Fibroblast of skin of right biceps (primary cell): ENCODE measurements around the gene LRRC2.
"Not testable (repeated sequence)": the region's sequence is repeated elsewhere in the genome, so short reads cannot be mapped to it uniquely, and the experiment has no call there.

Experiments used
- DNase-seq: peaks from one replicate; pipeline ENCODE4 v3.0.0-alpha.2; 2013

The LRRC2 gene

GRCh38 chr3:46522201-46522600, 43.9 kb downstream of the LRRC2 start:
- DNase-seq: not testable (repeated sequence)

GRCh38 chr3:46521096-46521495, 45.0 kb downstream of the LRRC2 start:
- DNase-seq: no peak

DNA sequence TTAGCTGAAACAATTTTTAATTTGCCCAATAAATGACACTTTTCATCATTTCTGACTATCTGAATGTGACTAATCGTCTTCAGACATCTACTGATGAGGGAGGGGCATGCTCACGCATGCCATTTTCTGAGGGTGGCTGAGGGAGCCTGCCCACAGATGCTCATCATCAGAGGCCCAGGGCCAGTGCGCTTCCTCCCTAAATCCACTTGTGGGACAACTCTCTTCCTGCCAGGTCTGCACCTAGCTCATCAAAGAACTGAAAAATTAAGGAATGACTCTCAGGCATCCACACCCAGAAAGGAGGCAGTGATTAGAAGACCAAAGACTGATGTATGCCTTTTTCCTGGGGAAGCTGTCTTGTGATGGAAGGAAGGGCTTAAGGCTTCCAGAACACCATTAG, 45.6 kb downstream of the LRRC2 start:
- no peak for DNase-seq

- no peak for DNase-seq
Observed at GRCh38 chr3:46519952-46520351, 46.1 kb downstream of the LRRC2 start.

- DNase-seq: no peak
Observed at GRCh38 chr3:46517784-46518181, 48.3 kb downstream of the LRRC2 start.

- peak; percentile 79 for DNase-seq
Observed at GRCh38 chr3:46517016-46517783, 48.9 kb downstream of the LRRC2 start.

- no peak for DNase-seq
Observed at GRCh38 chr3:46516521-46516920, 49.6 kb downstream of the LRRC2 start.

GRCh38 chr3:46512191-46512749, 53.8 kb downstream of the LRRC2 start:
- no peak for DNase-seq

- DNase-seq: no peak
Observed at GRCh38 chr3:46509661-46510187, 56.4 kb downstream of the LRRC2 start.

DNA sequence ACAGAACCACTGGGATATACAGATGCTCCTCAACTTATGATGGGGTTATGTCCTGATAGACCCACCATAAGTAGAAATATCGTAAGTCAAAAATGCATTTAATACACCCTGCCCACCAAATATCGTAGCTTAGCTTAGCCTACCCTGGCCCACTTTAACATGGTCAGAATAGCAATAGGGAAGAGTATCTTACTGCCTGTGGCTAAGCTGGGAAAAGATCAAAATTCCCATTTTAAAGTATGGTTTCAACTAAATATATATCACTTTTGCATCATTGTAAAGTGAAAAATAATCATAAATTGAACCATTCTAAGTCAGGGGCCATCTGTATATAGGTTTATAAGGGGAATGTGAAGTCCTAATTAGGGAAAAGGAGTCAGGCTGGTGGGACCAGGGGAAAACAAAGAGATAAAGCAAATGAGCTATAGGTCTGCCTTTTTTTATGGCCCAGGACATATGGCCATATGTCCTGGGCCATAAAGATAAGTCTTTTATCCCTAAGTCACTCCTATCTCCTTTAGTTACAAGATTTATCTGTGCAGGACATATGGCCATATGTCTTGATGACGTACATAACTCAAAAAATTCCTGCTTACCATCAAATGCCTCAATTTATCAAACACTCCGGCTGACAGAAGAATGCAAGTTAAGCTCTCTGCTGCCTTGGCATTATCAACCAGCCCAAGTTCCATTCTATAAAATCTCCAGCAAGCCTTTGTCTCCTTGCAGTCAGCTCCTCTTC, 57.1 kb downstream of the LRRC2 start:
- DNase-seq: no peak

DNA sequence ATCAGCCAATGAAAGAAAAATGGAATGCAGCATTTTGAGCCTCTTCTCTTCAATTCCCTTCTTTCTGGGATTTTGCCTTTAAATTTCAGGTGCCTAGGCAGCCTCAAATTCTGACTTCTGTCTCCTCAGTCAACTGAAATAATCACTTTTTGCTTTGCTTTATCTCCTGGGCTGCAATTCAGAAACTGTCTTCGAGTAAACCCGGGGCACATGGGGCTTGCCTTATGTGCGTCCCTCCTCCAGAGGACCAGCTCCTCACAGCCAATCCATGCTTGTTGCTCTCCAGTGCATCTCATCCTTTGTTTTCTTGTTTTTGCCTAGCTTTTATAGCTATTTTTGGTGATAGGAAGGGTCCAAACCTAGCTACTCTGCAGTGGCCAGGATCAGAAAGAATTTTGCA, 59.6 kb downstream of the LRRC2 start:
- DNase-seq: no peak

GRCh38 chr3:46505953-46506352, 60.1 kb downstream of the LRRC2 start:
- no peak for DNase-seq

DNA sequence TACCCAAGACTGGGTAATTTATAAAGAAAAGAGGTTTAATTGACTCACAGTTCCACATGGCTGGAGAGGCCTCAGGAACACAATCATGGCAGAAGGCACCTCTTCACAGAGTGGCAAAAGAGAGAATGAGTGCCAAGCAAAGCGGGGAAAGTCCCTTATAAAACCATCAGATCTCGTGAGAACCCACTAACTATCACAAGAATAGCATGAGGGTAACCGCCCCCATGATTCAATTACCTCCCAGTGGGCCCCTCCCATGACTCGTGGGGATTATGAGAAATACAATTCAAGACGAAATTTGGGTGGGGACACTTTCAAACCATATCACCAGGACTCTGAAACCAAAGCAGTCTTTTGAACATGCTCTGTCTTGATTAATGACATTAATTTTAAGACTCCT, 61.3 kb downstream of the LRRC2 start:
- DNase-seq: no peak

GRCh38 chr3:46503200-46503874, 62.8 kb downstream of the LRRC2 start:
- DNase-seq: no peak

- peak; percentile 45 for DNase-seq
Observed at GRCh38 chr3:46501702-46502101, 64.4 kb downstream of the LRRC2 start.

DNA sequence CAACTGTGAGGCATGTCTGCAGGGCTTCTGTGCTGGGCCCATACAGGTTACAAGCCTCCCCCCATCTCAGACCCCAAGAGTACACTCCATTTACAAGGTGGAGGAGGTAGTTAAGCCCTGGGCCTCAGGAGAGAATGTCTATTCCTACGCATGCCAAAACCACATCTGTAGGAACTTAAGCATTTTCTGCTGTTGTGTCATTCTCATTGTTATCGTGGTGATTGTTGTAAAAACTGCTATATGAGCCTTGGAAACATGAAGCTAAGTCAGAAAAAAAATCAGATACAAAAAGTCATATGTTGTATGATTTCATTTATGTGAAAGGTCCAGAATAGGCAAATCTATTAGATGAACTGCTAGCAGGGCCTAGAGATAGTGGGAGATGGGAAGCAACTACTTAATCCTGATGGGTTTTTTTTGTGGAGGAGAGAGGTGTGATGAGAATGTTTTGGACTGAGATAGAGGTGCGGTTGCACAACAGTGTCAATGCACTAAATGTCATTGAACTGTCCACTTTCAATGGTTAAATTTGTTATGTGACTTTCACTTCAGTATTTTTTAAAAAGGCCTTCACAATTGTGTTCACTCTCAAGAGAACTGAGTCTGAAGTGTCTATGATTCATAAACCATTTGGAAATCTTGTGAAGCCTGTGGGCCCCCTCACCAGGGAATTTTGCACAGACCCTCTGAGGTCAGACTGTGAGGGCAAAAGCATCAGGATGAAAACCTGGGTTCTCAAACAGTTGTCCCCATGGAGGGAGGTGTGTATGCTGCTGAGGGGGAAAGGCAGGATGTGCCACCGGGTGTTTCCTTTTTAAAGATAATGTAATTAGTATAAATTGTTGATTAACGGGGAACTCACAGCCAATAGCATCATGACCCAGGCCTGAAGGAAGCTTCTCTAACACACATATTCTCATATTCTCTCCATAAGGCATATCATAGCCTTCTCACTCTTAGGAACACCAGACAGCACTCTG, 65.2 kb downstream of the LRRC2 start:
- peak; percentile 79 for DNase-seq

DNA sequence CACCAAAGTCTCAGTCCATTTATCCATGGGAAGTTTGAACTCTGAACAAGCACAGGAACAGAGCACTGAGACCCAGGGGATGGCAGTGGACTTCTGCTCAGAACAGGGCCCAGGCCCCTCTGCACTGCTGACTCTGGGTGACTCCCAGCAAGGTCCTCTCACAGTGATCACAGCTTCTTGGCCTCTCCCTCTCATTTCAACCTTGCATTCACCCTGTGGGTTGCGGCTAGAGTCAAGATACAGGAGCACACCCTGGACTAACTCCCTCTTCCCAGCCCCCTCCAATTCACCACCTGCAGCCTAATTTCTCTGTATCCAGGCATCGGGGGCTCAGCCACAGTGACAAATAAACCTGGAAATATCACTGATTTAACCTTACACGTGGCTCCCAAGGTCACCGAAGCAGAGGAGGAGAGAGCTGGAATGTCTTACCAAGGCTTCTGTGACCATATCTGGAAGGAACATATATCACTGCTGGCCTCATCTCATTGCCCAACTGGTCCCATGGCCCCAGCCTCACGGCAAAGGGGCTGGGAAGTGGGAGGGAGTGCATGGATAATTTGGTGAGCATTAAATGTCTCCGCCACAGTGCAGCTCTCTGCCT, 67.1 kb downstream of the LRRC2 start:
- no peak for DNase-seq

DNA sequence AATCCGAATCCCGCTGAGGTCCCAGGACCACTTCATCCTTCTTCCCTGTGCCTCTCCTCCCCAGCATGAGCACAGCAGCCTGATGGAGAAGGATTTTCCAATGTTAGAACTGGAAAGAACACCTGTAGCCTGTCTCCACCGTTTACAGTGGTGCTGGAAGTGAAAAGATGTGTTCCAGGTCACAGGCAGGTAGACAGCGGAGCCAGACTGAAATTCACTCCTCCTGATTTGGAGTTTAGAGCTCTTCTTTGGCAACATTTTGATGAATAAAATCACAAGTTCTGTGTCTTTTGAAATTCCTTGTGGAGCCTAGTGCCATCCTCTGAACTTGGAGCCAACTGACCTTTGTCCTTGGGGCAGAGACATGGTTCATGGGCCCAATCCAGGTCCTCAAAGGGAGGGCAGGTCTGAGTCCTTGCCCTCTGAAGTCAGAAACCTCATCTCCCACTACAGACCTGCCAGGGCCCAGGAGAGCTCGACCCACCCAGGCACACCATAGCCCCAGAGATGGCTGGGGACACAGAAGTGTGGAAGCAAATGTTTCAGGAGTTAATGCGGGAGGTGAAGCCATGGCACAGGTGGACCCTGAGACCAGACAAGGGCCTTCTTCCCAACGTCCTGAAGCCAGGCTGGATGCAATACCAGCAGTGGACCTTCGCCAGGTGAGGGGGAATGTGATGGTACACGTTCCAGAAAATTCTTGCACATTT, 68.4 kb downstream of the LRRC2 start, which contains the start of gene RTP3:
Gene RTP3, plus strand, starts transcription at position 421 of the 710 bp plus-strand sequence. Its CDS starts 87 bp downstream, at position 508.
- no peak for DNase-seq

GRCh38 chr3:46496746-46497555, 69.2 kb downstream of the LRRC2 start:
- DNase-seq: no peak
